ENCODE data around the gene ARRDC3. TPM values are rescaled to one million over a fixed set of nuclear protein-coding genes. Genes with fewer than 3 reads are reported as not detected.

The ARRDC3 gene
- total and polyA plus RNA-seq, 2 of the 8 experiments (the other 6 are each of a cell fraction or from before 2014, with no cell fraction given), result 2.9 to 5.7 TPM

- no peak for TF ChIP-seq SP4 (IDR thresholded peaks at IDR 0.05; ENCODE audit: low read length)
Measured at GRCh38 chr5:91403438-91403837, 20.3 kb upstream of the ARRDC3 start (continued).
